COR-L47 (cell line): ENCODE data around the gene PDLIM4.

Experiments used
- DNase-seq: peaks from one replicate; lab custom pipeline; 2025; lab: John Stamatoyannopoulos, UW

PDLIM4 gene

DNA sequence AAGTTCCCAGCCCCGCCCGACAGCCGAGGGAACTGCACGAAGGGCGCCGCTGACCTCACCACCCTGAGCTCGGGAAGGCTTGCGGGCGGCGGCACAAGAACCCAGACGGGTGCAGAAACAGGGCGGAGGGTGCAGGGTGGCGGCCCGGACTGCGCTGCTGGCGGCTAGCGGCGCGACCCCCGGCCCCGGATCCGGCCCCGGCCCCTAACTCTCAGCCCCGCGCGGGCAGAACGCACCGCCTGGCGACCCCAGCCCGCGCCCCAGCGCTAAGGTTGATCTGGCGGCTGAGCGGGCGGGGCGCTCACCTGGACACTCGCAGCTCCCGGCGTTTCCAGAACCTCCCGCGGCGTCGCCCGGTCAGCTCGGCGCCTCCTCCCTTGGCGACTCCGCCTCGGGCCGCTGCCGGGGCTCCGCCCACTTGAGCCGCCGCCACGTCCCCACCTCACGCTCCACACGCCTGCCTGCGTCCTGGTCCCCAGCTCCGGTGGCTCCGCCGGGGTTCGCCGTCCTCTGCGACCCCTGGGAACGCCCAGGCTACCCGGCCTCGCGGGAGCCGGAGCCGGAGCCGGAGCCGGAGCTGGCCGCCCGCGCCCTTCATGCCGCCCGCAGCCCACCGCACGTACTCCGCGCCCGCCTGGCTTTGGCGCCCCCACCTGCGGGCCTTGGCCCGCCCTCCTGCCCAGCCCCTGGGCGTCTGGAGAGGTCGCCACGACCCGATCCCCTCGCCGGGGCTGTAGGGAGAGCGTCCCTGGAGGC, 29.8 kb upstream of the PDLIM4 start, which contains the start of gene P4HA2:
Gene P4HA2, minus strand, starts transcription at position 369 of the 756 bp plus-strand sequence. CDS start 9,227 bp downstream, outside the sequence.
- DNase-seq, result peak; percentile 79

- no peak for DNase-seq
Observed at GRCh38 chr5:132228241-132229035, 29.1 kb upstream of the PDLIM4 start.

GRCh38 chr5:132229236-132229635, 28.3 kb upstream of the PDLIM4 start:
- no peak for DNase-seq

GRCh38 chr5:132230871-132231270, 26.6 kb upstream of the PDLIM4 start:
- no peak for DNase-seq

DNA sequence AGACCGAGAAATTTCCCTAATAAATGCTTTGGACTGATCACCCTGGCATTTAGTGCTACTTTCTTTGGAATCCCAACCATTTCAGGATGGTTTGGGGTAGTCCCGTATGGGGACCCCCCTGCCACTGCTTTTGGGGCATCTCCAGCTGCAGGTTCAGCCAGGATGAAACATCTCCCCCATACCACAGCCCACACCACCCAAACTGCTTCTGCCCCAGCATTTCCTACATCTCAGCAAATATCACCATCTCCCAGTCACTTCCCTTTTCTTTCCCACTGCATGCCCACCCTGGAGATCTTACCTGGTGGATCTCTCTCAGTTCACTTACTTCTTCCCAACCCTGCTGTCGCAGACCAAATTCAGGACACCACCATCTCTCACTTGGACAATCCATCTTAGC, 25.0 kb upstream of the PDLIM4 start:
- no peak for DNase-seq

DNA sequence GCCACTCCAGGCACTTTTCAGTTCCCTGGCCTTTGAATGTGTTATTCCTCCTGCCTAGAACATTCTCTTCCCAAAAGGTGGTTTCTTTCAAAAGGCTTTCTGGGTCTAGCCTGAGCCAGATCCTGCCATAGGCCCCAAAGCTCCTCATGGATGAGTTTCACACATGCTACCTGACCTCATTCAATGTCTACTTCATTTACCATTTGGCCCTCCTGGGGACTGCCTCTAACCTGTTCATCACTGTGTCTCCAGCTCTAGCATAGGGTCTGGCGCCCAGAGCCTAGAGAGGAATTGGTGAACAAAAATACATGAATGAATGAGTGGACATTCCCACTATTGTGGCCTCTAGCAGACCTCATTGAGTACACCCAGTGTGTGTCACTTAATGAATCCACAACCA, 24.4 kb upstream of the PDLIM4 start:
- DNase-seq, result no peak

DNA sequence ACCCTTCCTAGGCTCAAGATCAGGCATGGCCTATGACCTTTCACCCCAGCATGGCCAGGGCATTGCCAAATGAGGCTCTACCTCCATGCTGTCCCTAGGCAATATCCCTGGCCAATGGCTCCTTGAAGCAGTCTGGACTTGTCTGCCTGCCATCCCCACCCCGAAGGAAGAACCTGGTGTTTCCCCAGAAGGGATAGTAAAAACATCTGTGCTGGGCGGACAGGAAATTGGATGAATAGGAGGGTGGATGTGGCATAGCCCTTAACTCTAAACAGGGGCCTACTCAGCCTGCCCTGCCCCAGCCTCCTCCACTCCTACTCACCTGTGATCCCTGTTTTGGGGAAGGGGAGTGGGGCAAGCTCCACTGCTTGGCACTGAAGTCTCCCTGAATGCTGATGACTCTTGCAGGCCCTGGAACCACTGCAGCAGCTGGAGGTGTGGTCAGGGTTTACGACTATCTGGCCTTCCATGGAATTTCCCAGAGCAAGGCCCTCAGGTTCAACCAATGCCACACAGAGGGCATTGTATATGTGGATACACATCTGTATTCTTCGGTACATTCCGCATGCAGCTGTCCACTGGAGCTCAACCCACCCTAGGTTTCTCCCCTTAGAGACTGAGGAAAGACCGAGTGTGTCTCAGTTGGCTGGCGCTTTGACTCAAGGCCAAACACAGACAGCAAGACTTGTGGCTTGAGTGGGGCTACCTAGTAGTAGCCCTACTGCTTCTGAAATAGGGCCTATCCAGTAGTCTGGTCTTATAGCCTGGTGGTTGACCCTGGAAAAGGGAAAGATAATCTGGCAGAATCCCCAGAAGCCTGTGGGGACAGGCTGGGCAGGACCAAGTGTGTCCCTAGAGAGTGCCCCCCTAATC, 23.4 kb upstream of the PDLIM4 start:
- DNase-seq, result no peak

DNA sequence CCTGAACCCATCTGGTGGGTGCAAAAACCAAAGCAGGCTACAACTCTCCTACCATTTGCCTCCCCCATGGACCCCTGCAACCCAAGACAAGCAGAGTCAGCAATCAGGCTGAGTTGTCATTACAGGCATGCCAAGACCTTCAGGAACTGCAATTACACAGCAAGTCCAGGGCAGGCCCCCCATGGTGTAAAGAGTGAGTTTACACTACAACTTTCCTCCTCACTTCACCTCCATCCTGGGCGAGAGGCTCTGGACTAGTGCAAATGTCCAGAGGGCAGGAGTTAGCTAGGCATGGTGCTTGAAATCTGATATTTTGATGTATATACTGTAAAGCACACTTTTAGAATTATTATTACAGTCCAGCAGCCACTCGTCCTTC, 22.8 kb upstream of the PDLIM4 start:
- no peak for DNase-seq

GRCh38 chr5:132235340-132235739, 22.2 kb upstream of the PDLIM4 start:
- no peak for DNase-seq

DNA sequence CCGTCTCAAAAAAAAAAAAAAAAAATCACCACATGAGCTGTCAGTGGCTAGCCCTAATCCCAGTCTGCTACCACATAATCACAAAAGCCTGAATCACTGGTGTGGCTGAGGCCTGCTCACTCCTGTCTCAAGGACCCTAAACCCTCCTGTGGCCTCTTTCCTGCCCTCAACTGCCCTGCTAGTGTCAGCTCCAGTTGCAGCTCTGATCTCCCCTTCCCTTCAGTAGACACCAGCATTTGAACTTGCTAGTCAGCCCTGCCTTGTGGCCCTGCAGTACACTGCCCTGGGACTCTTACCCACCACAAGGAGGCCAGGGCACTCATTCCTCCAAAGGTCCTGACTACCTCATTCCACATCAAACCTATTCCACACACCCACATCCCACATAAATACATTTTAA, 20.4 kb upstream of the PDLIM4 start:
- DNase-seq, result no peak

DNA sequence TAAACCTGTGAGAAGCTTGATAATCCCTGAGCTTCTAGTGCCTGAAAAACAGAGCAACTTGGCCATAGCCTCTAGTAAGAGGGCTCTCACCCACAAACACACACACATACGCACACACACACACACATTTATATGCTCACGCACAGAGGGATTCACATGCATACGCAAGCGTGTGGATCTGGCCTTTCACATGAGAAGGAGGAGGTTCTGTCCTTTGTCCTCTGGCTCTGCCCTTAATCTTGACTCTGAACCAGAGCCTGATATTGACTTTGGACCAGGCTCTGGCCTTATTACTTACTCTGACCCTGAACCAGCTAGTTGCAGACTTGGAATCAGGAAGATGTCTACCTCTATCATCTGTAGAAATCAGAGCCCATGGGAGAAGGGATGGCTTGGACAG, 19.8 kb upstream of the PDLIM4 start:
- DNase-seq, result no peak

DNA sequence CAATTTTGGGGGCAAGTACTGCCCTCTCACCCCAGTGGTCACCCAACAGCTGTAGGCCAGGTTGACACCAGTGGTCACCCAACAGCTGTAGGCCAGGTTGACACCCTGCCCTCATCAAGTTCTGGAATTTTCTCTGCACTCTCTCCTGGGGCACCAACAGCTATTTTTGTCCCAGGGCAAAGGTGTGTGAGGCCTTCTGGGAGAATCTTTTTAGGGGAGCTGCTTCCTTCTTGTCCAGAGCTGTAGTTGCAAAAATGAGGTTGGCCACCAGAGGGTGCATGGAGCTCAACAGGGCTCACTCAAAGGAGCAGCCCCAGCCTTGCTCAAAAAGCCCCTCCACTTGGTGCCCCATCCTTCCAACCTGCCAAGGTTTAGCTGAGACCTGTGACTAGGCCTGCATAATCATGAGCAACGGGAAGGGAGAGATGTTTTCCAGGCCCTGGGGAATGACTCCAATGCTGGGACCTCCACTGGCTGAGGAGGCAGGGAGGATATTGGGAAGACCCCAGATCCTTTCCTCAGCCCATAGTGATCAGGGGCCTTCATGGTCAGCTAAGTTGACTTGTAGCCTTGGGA, 19.2 kb upstream of the PDLIM4 start:
- peak; percentile 40 for DNase-seq

DNA sequence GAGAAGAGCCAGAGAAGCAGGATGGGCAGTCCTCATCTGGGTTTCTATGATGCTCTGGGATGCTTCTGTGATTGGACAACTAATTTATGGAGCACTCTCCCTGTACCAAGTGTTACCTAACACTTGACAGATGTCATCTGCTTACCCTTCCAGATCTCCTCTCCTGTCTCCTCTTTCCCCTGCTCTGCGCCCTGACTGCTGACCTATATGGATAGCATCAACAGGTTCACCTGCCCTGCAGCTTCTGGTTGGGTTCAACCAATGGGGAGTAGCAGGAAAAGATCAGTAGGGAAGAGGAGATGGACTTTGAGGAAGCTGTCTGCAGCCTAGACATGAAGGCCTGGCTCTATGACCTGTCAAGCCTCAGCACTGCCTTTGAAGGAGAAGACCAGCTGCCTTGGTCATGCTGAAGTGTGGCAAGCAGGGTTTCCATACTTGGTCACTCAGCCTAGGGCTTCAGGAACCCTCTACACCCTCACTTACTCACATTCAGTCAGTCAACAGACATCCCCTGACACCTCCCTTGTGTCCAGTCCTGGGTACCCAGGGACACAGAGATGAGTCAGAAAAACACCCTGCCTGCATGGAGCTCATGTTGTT, 18.5 kb upstream of the PDLIM4 start:
- no peak for DNase-seq

DNA sequence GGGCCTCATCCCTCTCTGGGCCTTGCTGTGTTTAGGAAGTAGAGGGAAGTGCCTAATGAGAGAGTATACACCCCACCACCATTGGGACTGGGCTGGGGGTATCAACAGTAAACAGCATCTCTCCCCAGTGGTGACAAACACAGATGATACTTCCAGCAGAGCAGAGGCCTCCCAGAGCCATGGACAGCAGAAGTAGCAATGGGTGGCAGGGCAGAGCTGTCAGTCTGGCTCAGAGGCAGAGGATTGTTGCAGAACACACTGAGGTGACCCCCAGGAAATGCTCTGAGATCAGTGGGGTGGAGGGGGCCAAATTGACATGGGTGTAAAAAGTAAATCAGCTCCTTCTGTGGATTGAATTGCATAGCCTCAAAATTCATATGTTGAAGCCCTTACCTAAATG, 17.7 kb upstream of the PDLIM4 start:
- DNase-seq, result no peak

- no peak for DNase-seq
Observed at GRCh38 chr5:132243366-132243977, 14.0 kb upstream of the PDLIM4 start.

GRCh38 chr5:132245593-132245992, 11.9 kb upstream of the PDLIM4 start:
- no peak for DNase-seq

GRCh38 chr5:132246806-132247205, 10.7 kb upstream of the PDLIM4 start:
- no peak for DNase-seq

- no peak for DNase-seq
Observed at GRCh38 chr5:132250547-132250946, 6.9 kb upstream of the PDLIM4 start.

GRCh38 chr5:132251220-132251725, 6.2 kb upstream of the PDLIM4 start:
- no peak for DNase-seq

DNA sequence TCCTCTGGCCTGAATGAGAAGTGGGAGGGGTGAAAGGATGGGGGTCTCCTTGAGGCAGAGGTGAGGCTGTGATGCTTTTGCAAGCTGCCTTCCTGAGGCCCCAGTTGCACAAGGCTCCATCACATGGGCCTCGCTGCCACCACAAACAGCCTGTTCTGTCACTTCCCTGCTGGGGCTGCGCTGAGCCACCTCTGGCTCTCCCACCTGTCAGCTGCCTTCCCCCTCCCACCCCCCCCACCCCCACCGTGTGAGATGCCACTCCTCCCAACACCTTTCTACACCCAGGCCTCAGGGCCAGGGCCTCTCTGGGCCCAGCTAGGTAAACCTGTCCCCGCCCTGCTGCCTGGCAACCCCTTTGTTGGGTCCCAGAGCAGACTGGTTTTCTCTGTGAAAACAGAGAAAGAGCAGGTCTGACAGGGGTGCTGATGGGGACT, 4.5 kb upstream of the PDLIM4 start:
- DNase-seq, result peak; percentile 56
